HG02678 (cell line): ENCODE data around the gene FRMD3.

ENCODE experiments used
- ATAC-seq: cut with Tn5 transposase; IDR thresholded peaks from one replicate; pipeline ENCODE4 v1.9.1; 2021; ENCODE audit warnings: mild to moderate bottlenecking, moderate library complexity; ENCODE audit not compliant: unreplicated experiment

The FRMD3 gene

DNA sequence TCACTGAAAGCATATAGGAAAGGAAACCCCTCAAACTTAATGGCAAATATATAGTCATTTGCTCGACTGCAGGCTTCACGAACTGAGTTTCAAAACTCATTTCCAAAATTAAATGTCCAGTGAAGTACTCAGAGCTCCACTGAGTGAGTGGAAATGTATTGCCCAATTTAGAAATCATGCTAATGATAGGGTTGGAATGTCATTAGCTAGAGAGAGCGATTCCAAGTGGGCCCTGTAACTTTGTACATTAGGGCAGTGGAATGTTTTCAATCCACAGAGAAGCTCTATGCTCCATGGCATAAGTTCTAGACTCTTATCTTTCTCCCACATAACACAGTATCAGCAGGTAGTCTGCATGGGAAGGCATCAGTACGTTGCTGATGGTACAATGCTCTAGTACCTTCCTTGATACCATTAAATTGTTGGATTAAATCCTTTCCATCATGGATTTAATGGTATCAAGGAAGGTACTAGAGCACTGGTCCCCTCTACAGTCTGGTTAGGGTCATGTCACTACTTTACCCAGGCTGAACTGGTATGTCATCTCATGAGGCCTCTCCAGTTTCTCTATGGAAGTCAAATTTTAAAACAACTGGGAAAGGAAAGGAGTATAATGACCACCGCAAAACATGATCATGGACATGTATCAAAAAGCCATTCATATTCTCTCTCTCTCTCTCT lies 292.1 kb downstream of the FRMD3 start:
- ATAC-seq: no peak

- no peak for ATAC-seq
These were observed 296.1 kb downstream of the FRMD3 start for GRCh38 chr9:83242066-83242465.

- ATAC-seq: no peak
These were observed 297.5 kb downstream of the FRMD3 start for GRCh38 chr9:83240671-83241070.

- ATAC-seq: no peak
These were observed 298.5 kb downstream of the FRMD3 start for GRCh38 chr9:83239747-83240146.

DNA sequence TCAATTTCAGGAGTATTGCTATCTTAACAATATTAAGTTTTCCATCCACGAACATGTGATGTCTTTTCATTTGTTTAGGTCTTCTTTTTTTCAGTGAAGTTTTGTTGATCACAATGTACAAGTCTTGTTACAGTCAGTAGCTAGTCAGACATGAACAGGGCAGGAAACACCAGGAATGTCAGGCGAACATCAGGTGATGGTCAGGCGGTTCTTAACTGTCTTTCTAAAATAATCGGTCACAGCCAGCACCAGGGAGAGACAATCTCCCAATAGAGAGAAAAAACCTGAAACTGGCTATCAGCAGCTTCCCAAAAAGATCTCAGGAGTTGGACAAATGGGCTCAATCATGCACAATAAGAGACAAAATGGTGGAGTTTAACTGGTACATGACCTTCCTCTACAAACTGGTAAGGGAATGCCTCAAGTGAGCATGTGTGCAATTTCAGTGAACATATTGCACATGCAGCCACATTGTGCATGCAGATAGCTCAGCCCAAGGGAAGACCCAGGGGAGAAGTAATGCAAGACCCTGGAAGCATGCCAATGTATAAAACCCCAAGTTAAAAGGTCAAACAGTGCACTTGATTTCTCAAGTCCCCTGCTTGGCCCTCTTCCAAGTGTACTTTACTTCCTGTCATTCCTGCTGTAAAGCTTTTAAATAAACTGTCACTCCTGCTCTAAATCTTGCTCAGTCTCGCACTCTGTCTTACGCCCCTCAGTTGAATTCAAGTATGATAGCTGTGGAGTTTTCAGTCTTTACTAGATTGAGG lies 299.1 kb downstream of the FRMD3 start:
- ATAC-seq: no peak

GRCh38 chr9:83236029-83236696 lies 302.0 kb downstream of the FRMD3 start:
- no peak for ATAC-seq

DNA sequence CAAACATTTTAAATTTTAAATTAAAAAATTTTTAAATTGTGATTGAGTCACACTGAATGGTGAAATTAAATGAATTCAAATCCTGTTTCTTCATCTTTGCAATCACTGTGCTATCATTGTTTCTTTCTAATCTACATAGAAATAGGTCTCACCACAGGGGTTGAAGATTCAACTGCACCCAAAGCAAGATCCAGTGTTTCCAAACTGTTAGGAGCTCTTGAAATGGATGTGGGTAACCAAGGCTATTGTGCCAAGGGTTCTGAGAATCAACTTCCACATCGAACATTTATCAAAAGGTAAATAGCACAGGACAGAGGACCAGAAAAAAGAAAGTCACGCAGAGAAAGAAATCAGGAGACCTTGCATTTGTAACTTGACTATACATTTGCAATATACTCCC lies 302.7 kb downstream of the FRMD3 start:
- no peak for ATAC-seq

- ATAC-seq: no peak
These were observed 303.7 kb downstream of the FRMD3 start for GRCh38 chr9:83234541-83234940.

- ATAC-seq: no peak
These were observed 304.6 kb downstream of the FRMD3 start for GRCh38 chr9:83233647-83234046.

- ATAC-seq: no peak
These were observed 307.2 kb downstream of the FRMD3 start for GRCh38 chr9:83231039-83231438.

DNA sequence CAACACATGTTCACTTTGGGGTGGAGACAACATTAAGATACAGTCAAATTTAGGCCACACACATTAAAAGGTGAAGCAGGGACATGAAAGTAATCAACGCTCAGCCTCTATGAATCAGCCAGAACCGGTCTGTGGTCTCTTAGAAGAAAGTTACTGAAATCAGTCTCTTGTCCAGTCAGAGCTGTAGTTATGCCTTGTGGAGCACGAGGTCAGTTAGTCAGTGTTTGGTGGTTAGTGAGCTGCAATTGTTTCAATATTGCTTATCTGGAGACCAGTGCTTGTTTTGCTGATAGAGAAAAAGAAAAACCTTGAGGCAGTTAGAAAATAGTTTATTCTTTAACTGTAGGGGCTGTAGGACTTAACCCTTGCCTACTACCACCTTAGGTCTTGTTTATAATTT lies 317.5 kb downstream of the FRMD3 start:
- peak; percentile 91 for ATAC-seq

- no peak for ATAC-seq
These were observed 318.2 kb downstream of the FRMD3 start for GRCh38 chr9:83219924-83220438.

GRCh38 chr9:83219154-83219923 lies 318.9 kb downstream of the FRMD3 start:
- no peak for ATAC-seq

- no peak for ATAC-seq
These were observed 319.6 kb downstream of the FRMD3 start for GRCh38 chr9:83218411-83219090.

GRCh38 chr9:83209188-83209731 lies 328.9 kb downstream of the FRMD3 start:
- ATAC-seq: no peak

GRCh38 chr9:83208065-83208850 lies 329.9 kb downstream of the FRMD3 start:
- ATAC-seq: no peak

GRCh38 chr9:83204047-83204446 lies 334.2 kb downstream of the FRMD3 start:
- ATAC-seq: no peak

- no peak for ATAC-seq
These were observed 337.7 kb downstream of the FRMD3 start for GRCh38 chr9:83200531-83200930.

- ATAC-seq: no peak
These were observed 338.4 kb downstream of the FRMD3 start for GRCh38 chr9:83199832-83200231.
